Omental fat pad (tissue), 4 donors: ENCODE results near the gene RNASEL. TPM values are rescaled to one million over a fixed set of nuclear protein-coding genes. Genes with fewer than 3 reads are reported as not detected.

ENCODE experiments used
- ATAC-seq: fragments of 150-250 bp; one replicate; pipeline ENCODE4 v1.9.1; 2016; ENCODE audit warnings: mild to moderate bottlenecking, moderate library complexity; ENCODE audit not compliant: low FRiP score
- DNase-seq: peaks from one replicate; pipeline ENCODE4 v3.0.0-alpha.2; 2019; ENCODE audit warnings: low spot score
- CTCF ChIP-seq, 3 donors: fragments of 450-650 bp; IDR thresholded peaks; one replicate each; pipeline ENCODE4 v1.5.1; 2016 to 2017; ENCODE audit warnings: antibody characterized with exemption in 3 of 3, mild to moderate bottlenecking in 3 of 3, moderate library complexity in 2 of 3
- total RNA-seq, 4 donors: library from RNA; depleted of rRNA; stranded (reverse); fragments of >200 nt; gene quantifications; one replicate each; pipeline ENCODE4 v1.1.0, GENCODE V29; 2016

Gene RNASEL
- total RNA-seq, 4 donors from 2014 or later: 4.8 to 12.6 (median 9.4) TPM

DNA sequence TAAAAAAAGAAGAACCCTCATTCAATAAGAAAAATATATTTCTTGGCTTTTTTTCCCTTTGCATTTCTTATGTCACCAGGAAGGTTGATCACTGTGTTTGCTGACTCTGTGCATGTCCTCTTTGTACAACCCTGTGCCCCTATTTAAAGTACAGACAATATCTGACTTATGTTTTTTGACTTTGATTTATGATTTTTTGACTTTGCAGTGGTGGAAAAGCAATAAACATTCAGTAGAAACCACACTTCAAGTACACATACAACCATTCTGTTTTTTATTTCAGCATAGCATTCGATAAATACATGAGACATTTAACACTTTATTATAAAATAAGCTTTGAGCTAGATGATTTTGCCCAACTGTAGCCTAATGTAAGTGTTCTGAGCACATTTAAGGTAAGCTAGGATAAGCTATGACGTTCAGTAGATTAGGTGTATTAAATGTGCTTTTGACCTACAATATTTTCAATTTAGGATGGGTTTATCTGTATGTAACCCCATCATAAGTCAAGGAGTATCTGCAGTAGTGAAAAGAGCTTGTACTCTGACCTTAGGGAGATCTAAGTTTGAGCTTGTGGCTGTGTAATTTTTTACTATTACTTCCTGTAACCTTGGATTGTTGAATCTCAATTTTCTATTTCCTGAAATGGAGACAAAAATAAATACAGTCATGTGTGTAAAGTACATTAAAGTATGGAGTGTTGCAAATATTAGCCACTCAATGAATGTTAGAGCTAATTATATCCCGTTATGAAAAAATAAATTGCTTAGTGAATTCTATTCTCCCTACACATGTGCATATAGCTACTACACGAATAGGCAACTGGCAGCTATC lies 1.2 kb downstream of the RNASEL start:
- ATAC-seq: no peak
- no peak for DNase-seq
- no peak for TF ChIP-seq CTCF (IDR thresholded peaks at IDR 0.05)

DNA sequence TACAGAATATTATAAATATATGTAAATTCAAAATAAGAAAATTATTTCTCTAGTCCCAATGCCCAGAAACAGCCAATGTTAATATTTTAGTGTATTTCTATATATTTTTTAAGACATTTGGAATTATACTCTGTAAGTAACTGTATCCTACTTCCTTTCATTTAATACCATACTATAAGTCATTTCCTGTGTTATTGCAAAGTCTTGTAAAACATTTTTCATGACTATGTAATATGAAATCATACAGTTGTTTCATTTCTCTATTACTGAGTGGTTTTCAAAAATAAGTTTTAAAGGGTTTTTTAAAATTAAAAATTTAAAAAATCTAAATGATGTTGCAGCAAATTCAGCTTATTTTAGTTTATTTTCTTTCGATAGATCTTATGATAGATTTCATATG lies 2.0 kb downstream of the RNASEL start:
- TF ChIP-seq CTCF (IDR thresholded peaks at IDR 0.05): no peak
- DNase-seq (no peak), ATAC-seq (no peak)

DNA sequence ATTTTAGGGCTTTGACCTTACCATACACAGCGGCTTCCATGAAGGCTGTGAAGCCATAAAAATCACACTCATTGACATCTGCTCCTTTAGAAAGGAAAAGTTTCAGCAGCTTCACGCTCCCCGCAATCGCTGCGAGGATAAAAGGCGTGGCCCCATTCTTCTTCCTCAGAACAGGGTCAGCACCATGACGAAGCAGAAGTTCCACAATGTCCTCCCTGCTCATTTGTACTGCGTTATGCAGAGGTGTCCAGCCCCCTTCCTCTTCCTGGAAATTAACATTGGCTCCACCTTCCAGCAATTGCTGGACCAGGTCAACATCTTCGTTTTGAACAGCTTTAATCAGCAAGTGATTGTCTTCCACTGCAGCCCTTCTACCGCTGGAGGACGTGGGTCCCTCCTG lies 2.7 kb downstream of the RNASEL start:
- DNase-seq: no peak

GRCh38 chr1:182584746-182585145 lies 4.3 kb downstream of the RNASEL start:
- ATAC-seq: no peak
- DNase-seq: no peak
- no peak for TF ChIP-seq CTCF (IDR thresholded peaks at IDR 0.05)

More for the DNA sequence above, 2.7 kb downstream of the RNASEL start:
- no peak for TF ChIP-seq CTCF (IDR thresholded peaks at IDR 0.05)
- no peak for ATAC-seq

- DNase-seq: no peak
- no peak for ATAC-seq
- no peak for TF ChIP-seq CTCF (IDR thresholded peaks at IDR 0.05)
Measured at GRCh38 chr1:182580736-182581135, 8.3 kb downstream of the RNASEL start.

DNA sequence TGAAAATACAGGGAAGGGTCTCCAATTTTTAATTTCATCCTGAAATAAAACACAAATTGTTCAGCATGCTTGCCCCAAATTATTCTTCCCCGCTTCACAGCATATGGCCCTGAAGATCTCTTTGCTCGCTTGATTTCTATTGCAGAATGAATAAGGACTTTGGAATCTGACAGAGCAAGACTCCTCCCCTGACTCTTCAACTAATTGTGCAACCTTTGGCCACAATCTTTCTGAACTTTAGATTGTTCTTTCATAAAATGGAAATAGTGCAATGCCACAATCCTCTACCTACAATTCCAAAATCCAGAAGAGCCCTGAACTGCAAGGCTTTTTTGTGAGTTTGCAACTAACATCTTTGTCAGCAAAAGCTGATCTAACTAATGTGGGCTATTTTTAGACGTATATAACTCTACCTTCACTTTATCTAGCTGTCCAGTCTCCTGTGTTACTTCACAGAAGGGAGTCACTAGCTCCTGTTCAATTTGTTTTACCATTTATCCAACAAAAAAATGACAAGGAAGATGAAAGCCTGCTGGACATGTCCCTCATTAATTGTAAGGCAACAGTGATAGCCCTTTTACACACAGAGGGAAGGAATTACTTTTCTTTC lies 13.4 kb downstream of the RNASEL start:
- DNase-seq: no peak
- ATAC-seq: peak; percentile 83
- TF ChIP-seq CTCF (IDR thresholded peaks at IDR 0.05): no peak

DNA sequence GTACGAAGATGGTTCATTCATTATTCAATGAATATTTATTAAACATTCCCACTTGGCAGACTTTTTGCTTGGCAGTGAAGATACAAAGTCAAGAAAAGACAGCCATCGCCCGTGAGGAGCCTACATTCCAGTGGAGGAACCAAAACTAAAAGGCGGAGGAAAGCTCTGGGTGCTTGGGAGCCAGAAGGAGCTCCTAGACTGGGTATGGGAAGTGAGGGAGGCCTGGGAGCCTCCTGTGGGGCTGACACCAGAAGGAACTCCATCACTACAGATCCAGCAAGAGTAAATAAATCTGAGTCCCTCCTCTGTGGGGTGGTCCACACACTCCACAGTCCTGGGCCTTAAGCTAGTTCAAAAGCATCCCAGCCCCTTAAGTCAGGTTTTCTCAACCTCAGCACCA lies 14.9 kb downstream of the RNASEL start:
- no peak for DNase-seq
- no peak for ATAC-seq
- no peak for TF ChIP-seq CTCF (IDR thresholded peaks at IDR 0.05)
